T-helper 1 cell (primary cell): ENCODE results near the gene CCDC181.
A peak's percentile ranks its signal among the peaks of the same experiment; 100 is the strongest.
"Not testable (repeated sequence)": the region's sequence is repeated elsewhere in the genome, so short reads cannot be mapped to it uniquely, and the experiment has no call there.

ENCODE experiments used
- DNase-seq, 5 donors: peaks; one replicate each; pipeline ENCODE4 v3.0.0-alpha.2; 2012 to 2020
- total RNA-seq, 4 donors: gene quantifications; one replicate each; lab custom pipeline; 2026; lab: John Stamatoyannopoulos, UW

Gene CCDC181
- total RNA-seq: 0 to 0.27 (median 0.04) reads per million in 4 donors

DNA sequence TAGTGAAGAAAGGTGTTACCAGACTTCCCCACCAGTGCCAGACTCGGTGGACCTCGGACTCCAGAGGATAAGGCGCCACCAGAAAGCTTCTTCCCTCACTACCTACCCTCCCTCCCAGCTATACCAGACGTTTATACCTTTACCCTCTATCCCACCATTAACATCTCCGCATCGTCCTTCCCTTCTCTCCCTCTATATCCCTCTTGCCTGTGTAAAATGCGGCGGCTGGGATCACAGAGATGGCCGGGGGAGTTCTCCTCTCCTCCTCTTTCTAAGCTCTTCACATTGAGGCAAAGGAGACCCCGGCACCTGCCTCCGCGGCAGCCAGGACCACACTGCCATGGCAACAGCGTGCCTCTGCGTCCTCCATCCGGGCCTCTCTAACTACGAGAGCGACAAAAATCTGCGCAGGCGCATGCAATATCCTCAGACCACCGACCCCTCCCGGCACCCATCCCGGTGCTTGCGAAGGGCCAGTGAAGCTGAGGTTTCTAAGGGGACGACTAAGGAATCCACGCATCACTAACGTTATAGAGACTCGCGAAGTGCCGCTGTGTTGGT is at the start of gene CCDC181:
Gene CCDC181, minus strand, starts transcription at position 394 of the 561 bp plus-strand sequence. CDS start 2,547 bp downstream, outside the sequence.
- peak in 3 of 5 donors; percentile 14 to 54 (median 22) for DNase-seq

DNA sequence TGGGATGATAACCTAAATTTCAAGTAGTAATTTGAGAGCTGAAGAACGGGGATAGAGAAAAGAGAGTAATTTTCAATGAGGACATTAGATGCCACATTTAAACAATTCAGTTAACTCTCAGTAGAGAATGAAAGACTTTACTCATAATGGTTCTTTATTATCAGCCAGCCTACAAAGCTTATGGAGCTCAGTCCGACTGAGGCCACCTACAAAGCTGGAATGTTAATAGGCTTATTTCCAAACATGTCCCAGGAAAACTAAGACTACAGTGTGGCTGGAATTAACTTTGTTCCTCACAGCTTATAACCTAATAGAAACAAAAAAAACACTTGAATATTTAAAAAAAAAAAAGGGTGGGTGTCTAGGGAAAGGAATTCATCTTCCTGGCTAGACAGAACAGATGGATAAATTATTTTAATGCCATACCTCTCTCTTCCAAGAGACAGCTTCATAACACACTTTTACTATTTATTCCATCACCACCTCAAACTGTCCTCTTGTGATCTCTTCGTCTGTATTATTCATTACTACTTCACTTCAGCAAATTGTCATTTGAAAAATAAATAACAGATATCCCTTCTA is 48.6 kb upstream of the CCDC181 start:
- no peak for DNase-seq

DNA sequence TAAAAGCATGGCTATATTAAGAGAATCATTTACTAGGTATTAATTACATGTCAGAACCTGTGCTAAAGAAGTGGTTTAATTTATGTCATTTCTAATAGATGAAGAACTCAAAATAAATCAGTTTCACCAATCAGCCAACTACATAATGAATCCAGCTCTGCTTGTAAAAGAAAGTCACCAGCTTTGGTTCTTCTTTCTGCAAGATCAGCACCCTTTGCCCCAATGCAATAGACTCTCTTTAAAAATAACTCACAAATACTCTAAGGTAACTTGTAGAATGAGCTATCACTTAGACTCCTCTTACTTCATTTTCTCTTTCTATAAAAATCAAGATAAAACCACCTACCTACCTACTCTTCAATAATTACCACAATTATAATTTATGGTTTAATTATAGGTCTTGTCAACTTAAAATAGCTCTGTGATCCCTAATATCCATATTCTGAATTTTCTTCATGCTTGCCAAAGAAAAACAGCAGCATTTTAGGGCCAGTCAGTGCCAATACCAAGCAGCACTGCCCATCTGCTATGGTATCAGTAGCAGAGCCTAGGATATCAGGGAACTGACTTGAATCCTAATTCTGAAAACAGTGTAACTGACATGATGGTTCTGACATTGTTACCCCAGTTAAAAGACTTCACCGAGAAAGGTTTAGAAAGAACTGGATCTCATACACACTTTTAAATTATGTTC is 47.2 kb upstream of the CCDC181 start:
- no peak for DNase-seq

DNA sequence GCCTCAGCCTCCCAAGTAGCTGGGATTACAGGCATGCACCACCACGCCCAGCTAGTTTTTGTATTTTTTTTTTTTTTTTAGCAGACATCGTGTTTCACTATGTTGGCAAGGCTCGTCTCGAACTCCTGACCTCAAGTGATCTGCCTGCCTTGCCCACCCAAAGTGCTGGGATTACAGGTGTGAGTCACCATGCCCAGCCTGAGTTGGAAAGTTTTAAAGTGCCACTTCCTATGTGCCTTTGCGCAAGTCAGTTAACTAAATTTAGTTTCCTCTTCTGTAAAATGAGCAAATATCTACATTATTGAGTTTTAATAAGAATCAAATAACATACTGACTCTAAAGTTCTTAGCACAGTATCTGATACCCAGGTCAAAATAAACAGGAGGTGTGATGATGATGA is 46.1 kb upstream of the CCDC181 start:
- no peak for DNase-seq

DNA sequence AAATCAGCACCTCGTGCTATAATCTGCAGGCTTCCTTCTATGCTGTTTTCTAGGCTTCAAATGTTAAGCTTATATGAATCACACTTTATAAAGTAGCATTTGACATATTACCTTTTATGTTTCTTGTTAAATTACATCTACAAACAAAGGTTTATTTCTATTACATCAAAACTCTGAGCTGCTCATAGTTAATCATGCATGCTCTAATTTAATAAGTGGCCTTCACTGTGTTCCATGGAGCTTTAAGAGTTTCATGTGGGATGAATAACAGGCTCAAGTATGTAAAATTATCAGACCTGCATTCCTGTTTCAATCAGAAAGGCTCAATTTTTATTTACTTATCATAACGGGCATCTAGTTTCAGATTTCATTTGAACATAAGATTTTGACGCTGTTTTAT is 45.5 kb upstream of the CCDC181 start:
- DNase-seq: no peak

DNA sequence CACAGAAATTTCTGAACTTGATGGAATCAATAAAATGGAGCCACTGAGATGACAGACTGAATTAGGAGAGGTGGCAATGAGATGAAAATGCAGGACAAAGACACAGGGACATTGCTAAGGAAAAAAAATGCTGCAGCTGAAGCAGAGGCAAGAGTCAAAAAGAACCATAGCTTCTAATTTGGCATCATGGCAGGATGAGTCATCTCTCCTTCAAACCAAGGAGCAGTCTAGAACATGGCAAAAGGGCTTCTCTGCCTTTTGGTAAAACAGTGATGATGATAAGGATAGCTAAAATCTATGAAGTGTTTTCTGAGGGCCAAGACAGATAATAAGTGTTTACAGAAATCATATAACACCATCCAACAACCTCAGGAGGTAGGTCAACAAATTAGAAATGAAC is 41.7 kb upstream of the CCDC181 start:
- DNase-seq: no peak

DNA sequence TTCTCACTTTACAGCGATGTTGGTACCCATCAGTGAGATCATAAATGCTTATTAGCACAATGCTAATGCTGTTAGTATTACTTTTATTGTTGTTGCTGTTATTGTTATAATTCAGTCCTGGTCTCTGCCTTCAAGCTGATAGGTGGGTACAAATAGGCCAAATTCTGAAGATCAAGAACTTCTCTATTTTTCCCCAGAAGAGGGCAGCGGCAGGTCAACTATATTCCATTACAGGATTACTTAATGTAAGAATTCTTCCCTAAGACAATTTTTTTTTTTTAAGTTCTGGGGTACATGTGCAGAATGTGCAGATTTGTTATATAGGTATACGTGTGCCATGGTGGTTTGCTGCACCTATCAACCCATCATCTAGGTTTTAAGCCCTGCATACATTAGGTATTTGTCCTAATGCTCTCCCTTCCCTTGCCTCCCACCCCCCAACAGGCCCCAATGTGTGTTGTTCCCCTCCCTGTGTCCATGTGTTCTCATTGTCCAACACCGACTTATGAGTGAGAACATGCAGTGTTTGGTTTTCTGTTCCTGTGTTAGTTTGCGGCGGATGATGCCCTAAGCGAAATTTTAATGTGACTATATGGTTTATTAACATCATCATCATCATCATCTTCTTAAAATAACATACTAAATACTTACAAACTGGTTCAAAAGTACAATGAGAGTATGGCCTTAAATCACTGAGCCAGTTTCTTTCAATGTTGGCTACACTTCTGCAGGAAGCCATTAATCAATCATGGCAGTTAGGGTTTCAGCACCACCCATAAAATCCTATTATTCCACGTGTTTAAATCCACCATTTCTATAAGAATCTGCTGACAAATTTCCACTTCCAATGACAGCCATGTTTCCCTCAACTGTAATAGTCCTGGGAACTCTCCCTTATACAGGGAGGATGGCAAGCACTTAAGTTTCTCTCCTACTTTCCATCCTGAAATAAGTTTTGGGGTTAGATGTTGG is 39.3 kb upstream of the CCDC181 start:
- peak in 1 of 5 donors; percentile 27 for DNase-seq

DNA sequence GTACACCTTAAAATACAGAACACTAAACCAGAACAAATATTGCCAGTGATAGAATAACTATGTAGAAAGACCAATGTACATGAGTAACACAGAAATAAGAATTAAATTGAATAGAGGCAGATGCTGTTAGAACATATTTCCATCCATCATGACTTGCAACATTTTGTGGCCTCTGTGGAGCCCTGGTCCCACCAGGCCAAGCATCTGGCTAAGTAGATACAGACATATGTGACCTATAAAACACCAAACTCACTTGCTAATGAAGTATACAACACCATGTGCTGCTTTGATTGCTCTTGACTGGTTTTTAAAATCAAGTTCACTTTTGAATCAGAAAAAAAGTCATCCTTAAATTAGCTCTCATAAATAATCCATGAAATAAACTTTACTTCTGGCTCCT is 38.0 kb upstream of the CCDC181 start:
- DNase-seq: no peak

DNA sequence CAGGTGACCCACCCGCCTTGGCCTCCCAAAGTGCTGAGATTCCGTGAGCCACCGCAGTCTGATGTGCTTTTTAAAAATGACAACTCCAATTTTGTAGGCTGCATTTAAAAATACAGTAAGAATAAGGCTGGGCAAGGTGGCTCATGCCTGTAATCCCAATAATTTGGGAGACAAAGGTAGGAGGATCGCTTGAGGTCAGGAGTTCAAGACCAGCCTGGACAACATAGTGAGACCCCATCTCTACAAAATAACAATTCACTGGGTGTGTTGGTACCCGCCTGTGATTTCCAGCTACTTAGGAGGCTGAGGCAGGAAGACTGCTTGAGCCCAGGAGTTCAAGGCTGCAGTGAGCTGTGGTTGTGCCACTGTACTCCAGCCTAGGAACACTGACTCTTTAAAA is 35.1 kb upstream of the CCDC181 start:
- no peak for DNase-seq

DNA sequence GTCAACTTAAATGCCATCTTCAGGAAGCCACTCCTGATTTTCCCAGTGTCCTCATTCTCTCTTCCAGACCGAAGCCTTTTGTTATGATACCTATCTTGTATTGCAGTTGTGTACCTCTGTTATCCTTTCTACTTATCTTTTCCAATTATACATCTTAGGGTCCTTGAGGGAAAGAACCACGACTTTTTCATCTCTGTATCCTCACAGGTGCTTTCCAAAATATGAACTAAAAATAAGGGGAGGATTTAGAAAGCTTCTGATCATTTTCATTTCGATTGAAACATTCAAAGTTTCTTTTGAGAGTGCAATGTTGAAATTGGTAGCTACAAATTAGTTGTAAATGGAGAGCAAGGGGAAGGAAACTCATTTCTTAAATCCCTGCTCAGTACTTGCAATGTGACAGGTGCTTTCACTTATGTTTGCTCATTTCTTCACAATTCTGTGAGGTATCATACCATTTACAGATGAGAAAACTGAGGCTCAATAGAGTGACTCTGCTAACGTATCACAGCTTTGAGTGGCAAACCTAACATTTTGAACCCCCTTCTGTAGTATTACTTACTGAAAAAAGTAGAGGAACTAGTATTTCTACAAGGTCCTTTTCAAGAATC is 34.2 kb upstream of the CCDC181 start:
- DNase-seq: peak in 1 of 5 donors; percentile 14

DNA sequence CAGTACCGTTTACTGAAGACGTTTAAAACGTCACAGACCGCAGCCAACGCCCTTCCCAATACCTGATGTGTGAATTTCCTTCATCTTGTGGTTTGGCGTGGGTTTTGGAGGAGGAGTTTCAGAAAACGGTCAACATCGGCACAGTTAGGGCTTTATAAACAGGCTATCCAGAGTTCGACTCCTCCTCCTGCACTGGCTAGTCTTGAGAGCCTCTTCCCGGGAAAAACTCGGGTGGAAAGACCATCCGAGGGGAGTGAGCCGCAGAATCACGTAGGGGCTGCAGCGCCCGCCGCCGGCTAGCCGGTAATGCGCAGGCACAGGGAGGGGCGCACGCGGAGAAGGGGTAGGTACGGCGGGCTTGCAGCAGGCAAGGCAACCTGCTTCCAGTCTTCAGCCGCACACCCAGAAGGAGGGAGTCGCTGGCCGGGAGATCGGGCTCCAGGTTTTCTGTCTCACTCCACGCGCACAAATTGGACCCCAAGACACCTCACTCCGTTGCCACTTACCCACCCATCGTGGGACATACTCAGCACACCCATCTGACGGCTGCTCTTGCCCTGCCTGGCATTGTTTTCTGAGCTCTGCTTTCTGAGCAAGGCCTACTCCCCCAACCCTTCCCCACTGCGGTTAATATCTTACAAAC is 33.0 kb upstream of the CCDC181 start:
- peak in 2 of 5 donors; percentile 2 to 74 for DNase-seq

DNA sequence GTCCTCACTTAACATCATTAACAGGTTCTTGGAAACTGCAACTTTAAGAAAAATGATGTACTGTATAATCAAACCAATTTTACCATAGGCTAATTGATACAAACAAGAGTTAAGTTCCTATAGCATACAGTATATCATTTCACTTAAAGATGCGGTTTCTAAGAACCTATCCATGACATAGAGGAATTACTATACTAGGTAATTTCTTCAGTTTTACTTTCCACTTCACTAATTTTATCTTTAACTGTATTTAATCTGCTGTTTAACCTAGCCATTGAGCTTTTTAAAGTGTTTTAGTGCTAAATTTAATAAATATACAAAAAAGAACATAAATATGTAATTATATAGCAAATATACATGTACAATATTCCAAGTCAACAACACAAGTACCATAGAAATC is 30.2 kb upstream of the CCDC181 start:
- DNase-seq: no peak

DNA sequence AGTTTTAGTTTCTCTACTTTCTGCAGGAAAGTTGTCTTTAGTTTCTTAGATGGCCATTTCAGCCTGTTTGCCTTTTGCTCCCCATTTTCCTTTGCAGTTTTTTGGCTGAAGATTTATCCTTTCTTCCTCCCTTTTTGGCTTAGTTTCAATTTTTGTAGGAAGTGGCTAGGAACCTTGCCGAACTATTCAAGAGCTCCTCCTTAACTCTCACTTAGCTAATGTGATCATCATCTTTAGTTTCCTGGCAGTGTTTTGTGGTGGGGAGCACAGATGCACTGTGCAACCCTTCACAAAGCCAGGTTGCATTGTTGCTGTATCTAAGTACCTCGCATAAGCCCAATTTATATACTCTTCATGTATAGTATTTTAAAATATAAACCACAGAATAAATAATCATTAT is 28.8 kb upstream of the CCDC181 start:
- DNase-seq: no peak

DNA sequence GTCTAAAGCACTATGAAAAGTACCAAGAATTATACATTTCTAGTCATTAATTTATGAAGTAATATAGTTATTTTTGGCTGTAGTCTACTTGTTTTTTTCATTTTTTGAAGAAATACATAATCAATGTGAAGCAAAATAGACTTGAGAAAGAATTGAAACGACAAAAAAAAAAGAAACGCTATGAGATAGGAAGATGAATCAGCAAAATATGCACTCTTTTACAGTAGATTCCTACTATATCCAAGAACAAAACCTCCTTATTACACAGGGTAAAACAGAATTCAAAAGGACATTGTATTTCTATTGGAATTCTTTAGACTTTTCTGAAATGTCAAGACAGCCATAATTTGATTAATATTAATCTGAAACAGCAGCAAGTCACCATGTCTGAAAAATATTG is 25.6 kb upstream of the CCDC181 start:
- DNase-seq: no peak

DNA sequence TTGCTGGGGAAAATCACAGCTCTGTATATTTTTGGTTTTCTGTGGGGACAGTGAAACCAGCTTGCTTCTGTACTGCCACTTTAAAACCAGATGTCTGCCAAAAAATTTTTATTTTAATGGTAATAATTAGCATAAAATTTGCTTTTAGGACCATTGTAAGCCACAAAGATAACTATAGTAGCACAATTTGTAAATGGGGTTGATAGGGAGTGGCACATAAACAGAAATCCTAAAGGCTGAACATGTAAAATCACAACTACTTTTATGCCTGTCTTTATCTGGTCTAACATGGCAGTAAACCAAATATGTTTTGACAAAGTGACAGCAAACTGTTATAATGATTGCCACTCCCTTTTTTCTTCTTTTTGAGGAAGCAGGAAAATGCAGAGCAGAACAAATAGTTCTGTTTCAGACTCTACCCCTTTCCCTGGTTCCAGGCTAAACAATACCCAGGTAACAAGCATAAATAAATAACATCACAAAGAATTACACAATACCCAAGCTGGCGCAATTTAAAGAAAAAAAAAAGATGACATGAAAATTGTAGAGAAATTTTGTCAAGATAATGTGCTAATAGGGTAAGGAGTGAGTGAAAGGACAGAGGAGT is 24.0 kb upstream of the CCDC181 start:
- DNase-seq: no peak

DNA sequence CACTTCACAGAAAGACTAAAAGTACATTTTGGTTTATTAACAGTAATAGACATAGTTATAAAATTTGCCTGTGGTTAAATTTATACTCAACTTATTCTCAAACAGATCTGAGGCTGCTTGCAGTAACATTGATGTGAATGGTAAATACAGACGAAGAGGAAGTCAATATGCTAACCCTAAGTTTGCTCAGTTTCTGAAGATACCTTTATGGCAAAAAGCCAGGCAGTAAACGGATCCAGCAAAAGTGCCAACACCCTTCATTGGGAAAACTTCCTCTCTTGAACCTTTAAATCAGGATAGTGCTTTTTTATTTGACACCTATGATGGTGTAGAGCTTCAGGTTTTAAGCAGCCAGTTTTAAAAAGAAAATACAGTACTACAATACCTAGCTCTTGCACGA is 16.6 kb upstream of the CCDC181 start:
- no peak for DNase-seq

DNA sequence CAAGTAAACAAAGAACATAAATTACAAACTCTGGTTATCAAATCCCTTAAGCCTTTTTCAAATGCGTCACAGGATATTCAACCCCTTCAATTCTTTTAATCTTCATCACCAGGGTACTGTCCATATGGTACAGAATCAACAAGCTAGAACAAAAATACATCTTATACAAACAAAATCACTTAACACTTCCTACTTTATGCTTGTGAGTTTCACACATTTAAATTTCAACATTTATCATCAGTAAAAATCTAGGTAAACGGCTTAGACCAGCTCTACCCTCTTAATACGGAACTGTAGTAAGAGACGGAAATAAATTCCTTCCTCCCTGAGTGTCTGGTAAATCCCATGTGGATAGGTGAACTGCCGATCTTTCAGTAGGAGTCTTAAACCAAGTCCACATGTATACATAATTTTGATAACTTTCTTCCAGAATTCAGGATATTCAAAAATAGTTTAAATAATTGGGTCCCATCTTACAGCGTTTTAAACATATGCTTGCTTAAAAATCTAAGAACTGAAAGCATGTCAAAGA is 1.0 kb downstream of the CCDC181 start:
- no peak for DNase-seq

DNA sequence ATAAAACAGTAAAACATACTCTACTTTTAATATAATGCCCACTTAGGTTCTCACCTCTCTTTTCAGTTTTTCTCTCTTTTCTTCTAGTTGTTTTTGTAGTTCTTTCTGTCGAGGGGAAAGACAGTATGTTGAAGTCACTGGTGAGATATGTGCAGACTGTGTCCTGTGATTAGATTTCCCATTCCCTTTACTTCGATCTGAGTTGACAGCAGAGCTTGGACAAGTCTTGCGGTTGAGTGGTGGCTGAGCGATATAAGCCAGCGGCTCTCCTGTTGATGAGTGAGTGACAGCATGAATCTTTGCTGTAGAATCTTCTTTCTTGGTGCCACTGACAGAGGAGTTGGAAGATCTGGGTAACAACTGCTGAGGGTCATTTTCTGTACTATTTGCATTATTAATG is 6.0 kb downstream of the CCDC181 start:
- DNase-seq: no peak

DNA sequence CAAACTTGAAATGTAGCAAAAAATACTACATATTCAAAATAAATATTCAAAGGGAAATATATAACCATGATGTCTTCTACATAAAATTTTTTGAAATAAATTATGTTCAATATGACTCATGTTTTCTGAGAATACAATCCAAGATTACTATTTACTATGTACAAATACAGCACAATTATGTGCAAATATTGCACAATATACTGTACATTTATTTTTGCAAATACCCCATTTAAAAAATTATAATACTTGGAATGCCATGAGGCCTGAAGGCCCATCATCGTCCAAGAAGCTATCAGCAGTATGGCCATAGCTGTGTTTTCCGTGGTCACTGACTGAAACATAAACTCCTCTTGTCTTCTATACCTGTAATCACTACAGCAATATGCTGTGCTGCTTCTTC is 12.3 kb downstream of the CCDC181 start:
- no peak for DNase-seq

DNA sequence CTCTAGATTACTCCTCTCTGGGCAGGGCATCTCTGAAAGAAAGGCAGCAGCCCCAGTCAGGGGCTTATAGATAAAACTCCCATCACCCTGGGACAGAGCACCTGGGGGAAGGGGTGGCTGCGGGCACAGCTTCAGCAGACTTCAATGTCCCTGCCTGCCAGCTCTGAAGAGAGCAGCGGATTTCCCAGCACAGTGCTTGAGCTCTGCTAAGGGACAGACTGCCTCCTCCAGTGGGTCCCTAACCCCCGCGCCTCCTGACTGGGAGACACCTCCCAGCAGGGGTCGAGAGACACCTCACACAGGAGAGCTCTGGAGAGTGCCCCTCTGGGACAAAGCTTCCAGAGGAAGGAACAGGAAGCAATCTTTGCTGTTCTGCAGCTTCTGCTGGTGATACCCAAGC is 18.9 kb downstream of the CCDC181 start:
- not testable (repeated sequence) for DNase-seq

DNA sequence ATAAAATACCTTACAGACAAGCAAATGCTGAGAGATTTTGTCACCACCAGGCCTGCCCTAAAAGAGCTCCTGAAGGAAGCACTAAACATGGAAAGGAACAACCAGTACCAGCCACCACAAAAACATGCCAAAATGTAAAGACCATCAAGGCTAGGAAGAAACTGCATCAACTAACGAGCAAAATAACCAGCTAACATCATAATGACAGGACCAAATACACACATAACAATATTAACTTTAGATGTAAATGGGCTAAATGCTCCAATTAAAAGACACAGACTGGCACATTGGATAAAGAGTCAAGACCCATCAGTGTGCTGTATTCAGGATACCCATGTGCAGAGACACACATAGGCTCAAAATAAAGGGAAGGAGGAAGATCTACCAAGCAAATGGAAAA is 24.7 kb downstream of the CCDC181 start:
- DNase-seq: not testable (repeated sequence)
